Measurements from ENCODE around the gene RSPO1. TPM values are rescaled to one million over a fixed set of nuclear protein-coding genes. Genes with fewer than 3 reads are reported as not detected.

RSPO1 gene
- total RNA-seq, 2 donors from 2014 or later = not detected

DNA sequence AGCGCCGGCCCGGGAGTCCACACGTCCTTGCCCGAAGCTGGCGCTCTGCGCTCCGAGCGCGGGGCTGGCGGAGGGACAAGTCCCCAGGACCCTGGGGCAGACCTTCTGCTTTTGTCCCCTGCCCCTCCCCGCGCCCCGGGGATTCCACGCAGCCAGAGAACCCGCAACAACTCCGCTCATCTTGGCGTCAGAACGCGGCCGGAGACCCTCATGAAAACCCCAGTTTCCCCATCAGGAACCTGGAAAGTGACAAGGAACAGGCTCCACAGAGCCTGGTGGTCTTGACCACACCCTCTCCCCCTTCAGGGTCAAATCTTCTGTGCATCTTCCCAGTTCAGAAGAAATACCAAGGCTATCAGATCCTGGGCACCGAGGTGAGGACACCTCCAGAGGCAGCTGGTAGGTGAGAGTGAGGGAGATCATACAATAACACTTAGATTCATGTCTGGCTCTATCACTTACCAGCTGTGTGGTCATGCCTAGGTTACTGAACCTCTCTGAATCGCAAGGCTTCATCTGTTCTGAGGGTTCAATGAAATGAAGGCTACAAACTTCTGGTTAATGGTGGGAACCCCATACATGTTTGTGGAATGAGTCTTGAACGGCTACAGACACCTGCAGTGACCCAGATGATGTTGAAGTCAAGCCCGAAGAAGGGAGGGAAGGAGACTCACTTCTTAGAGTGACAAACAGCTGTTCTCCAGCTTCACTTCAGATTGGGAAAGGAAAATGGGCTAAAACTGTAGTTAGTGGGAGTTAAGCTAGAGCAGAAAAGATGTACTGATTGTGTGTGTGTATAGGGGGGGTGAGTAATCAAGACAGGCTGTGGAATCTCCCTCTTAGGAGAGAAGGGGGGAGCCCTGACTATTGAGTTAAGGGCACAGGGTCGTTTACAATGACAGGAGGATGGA, 555 bp upstream of the RSPO1 start:
- H3K4me1 ChIP-seq (ENCODE audit: control insufficient read depth, insufficient read depth, low read length) = no peaks in the 10 kb centered on the region
- Mint-ChIP-seq H3K9me3 (no peaks in the 10 kb centered on the region), H3K27ac (no peak overlapping the region), H3K4me3 (peak overlapping the region; percentile 40), H3K4me1 (no peaks in the 10 kb centered on the region), H3K36me3 (ENCODE audit: low read depth) (no peaks in the 10 kb centered on the region), H3K27me3 (ENCODE audit: insufficient read depth) (peaks cover 41% of the 10 kb centered on the region)
- DNase-seq = no peak
- no peak overlapping the region for H3K4me3 ChIP-seq (ENCODE audit: low read length)
- no peaks in the 10 kb centered on the region for H3K36me3 ChIP-seq (ENCODE audit: control insufficient read depth, insufficient read depth, low read length)
- H3K27me3 ChIP-seq (ENCODE audit: control insufficient read depth, insufficient read depth, low read length, poor library complexity, severe bottlenecking) = peaks cover 100% of the 10 kb centered on the region
- 12 to 15% methylated on average over 18 to 26 of the region's 26 CpGs for WGBS, 2 experiments (ENCODE audit: insufficient coverage in 1 of 2, insufficient read length in 1 of 2)
- no peak overlapping the region for H3K27ac ChIP-seq (ENCODE audit: low read depth, low read length)
- H3K9me3 ChIP-seq (ENCODE audit: control insufficient read depth, low read length) = no peaks in the 10 kb centered on the region
- TF ChIP-seq, protein P1, sequence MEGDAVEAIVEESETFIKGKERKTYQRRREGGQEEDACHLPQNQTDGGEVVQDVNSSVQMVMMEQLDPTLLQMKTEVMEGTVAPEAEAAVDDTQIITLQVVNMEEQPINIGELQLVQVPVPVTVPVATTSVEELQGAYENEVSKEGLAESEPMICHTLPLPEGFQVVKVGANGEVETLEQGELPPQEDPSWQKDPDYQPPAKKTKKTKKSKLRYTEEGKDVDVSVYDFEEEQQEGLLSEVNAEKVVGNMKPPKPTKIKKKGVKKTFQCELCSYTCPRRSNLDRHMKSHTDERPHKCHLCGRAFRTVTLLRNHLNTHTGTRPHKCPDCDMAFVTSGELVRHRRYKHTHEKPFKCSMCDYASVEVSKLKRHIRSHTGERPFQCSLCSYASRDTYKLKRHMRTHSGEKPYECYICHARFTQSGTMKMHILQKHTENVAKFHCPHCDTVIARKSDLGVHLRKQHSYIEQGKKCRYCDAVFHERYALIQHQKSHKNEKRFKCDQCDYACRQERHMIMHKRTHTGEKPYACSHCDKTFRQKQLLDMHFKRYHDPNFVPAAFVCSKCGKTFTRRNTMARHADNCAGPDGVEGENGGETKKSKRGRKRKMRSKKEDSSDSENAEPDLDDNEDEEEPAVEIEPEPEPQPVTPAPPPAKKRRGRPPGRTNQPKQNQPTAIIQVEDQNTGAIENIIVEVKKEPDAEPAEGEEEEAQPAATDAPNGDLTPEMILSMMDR (conservative IDR thresholded peaks at IDR 0.05) = no peak
- no peak overlapping the region for H3K9ac ChIP-seq (ENCODE audit: extremely low read depth, low read length, poor library complexity, severe bottlenecking)

DNA sequence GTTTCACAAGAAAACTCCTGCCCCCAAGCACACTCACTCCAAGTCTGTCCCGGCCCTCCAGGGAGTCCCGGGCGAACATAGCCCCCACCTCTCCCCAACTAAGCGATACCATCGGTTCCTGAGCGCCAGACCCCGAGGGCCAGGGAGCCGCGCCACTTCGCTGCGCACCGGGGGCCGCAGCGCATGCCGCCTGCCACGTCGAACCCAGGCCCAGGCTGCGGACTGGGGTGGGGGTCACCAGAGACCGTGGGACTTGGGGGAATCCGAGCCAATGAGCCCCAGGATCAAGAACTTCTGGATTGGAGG, 801 bp downstream of the RSPO1 start:
- Histone ChIP-seq H3K9me3 (ENCODE audit: control insufficient read depth, low read length) (no peaks in the 10 kb centered on the region), H3K27me3 (ENCODE audit: control insufficient read depth, insufficient read depth, low read length, poor library complexity, severe bottlenecking) (peaks cover 100% of the 10 kb centered on the region), H3K4me3 (ENCODE audit: low read length) (no peak overlapping the region), H3K27ac (ENCODE audit: low read depth, low read length) (no peak overlapping the region), H3K36me3 (ENCODE audit: control insufficient read depth, insufficient read depth, low read length) (no peaks in the 10 kb centered on the region), H3K9ac (ENCODE audit: extremely low read depth, low read length, poor library complexity, severe bottlenecking) (no peak overlapping the region), H3K4me1 (ENCODE audit: control insufficient read depth, insufficient read depth, low read length) (no peaks in the 10 kb centered on the region)
- peak overlapping the region; percentile 29 for H3K4me3 Mint-ChIP-seq
- no peak overlapping the region for H3K27ac Mint-ChIP-seq
- no peak for DNase-seq
- TF ChIP-seq, protein P1 (conservative IDR thresholded peaks at IDR 0.05) = no peak
- no peaks in the 10 kb centered on the region for H3K4me1 Mint-ChIP-seq
- H3K36me3 Mint-ChIP-seq (ENCODE audit: low read depth) = no peaks in the 10 kb centered on the region
- no peaks in the 10 kb centered on the region for H3K9me3 Mint-ChIP-seq
- peaks cover 55% of the 10 kb centered on the region for H3K27me3 Mint-ChIP-seq (ENCODE audit: insufficient read depth)
- WGBS, 2 experiments (ENCODE audit: insufficient coverage in 1 of 2, insufficient read length in 1 of 2) = 5 to 7% methylated on average over 6 to 20 of the region's 20 CpGs

DNA sequence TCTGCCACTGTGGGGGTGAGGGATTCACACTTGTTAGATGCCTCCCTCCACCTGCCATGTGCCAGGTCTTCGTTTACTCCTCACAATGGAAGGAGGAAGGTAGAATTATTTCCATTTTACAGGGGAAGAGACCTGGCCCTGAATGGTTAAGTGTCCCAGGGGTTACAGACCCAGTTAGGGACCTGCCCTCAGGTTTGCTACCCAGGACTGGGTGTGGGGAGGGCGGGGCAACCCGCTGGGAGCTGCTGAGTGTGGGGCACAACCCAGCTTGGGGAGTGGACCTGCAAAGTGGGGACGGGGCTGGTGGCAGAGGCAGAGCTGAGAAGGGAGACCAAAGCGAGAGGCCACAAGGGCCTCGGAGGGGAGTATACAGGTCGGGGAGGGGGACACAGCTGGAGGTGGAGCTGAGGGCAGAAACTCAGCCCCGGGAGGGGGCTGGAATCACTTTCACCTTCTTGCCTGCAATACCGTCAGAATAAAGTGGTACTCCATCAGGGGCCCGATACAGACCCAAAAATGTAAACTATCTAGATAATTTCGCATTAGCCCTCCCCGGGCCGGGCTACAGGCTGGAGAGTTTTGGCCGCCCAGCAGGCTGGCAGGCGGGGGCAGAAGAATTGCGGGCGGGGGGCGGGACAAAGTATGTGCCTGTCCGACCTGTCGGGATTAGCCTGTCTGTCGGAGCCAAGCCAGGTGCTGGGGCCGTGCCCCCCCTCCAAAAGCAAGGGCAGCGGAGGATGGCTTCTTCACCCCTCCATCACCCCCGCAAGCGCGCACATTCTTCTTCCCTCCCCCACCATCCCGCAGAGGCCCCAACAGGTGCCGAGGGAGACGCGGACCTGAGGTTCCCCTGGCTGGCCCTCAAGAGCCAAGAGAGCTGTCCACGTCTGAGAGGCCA, 1.4 kb downstream of the RSPO1 start:
- no peaks in the 10 kb centered on the region for H3K36me3 ChIP-seq (ENCODE audit: control insufficient read depth, insufficient read depth, low read length)
- WGBS, 2 experiments (ENCODE audit: insufficient coverage in 1 of 2, insufficient read length in 1 of 2) = 6 to 10% methylated on average over 2 to 31 of the region's 31 CpGs
- no peaks in the 10 kb centered on the region for H3K9me3 Mint-ChIP-seq
- no peak overlapping the region for H3K4me3 ChIP-seq (ENCODE audit: low read length)
- H3K27me3 Mint-ChIP-seq (ENCODE audit: insufficient read depth) = peaks cover 61% of the 10 kb centered on the region
- H3K27ac Mint-ChIP-seq = no peak overlapping the region
- H3K9ac ChIP-seq (ENCODE audit: extremely low read depth, low read length, poor library complexity, severe bottlenecking) = no peak overlapping the region
- H3K36me3 Mint-ChIP-seq (ENCODE audit: low read depth) = no peaks in the 10 kb centered on the region
- no peaks in the 10 kb centered on the region for H3K4me1 Mint-ChIP-seq
- no peak overlapping the region for H3K27ac ChIP-seq (ENCODE audit: low read depth, low read length)
- peaks cover 100% of the 10 kb centered on the region for H3K27me3 ChIP-seq (ENCODE audit: control insufficient read depth, insufficient read depth, low read length, poor library complexity, severe bottlenecking)
- H3K4me3 Mint-ChIP-seq = peak overlapping the region; percentile 29
- no peak for DNase-seq
- TF ChIP-seq, protein P1 (conservative IDR thresholded peaks at IDR 0.05) = no peak
- no peaks in the 10 kb centered on the region for H3K9me3 ChIP-seq (ENCODE audit: control insufficient read depth, low read length)
- H3K4me1 ChIP-seq (ENCODE audit: control insufficient read depth, insufficient read depth, low read length) = no peaks in the 10 kb centered on the region

All from endodermal cell (in vitro differentiated cells).